SK-N-SH (cell line): ENCODE results near the gene MLLT1. TPM values are rescaled to one million over a fixed set of nuclear protein-coding genes. Genes with fewer than 3 reads are reported as not detected.

ENCODE experiments used
- CTCF ChIA-PET: fragments of 300-600, 350-600 bp; formaldehyde crosslinking; extraction: SDS; loops from one replicate; lab custom pipeline; 2021; lab: Yijun Ruan, JAX
- POLR2A ChIA-PET: fragments of 350-600 bp; sonication (Branson Sonifier 250); formaldehyde crosslinking; extraction: SDS; loops from one replicate; lab custom pipeline; 2020; ENCODE audit warnings: antibody characterized with exemption, inconsistent platforms; lab: Yijun Ruan, JAX
- DNase-seq: peaks from one replicate; pipeline ENCODE4 v3.0.0; 2012
- H2AFZ ChIP-seq: fragments of 200-600 bp; sonication (generic); 2 replicates; pipeline ENCODE4 v1.8.1; 2016; ENCODE audit warnings: antibody characterized with exemption, mild to moderate bottlenecking, low read depth
- H3F3A ChIP-seq: fragments of 200-600 bp; sonication (generic); replicated peaks from 2 replicates; pipeline ENCODE3; 2016; ENCODE audit warnings: antibody characterized with exemption, mild to moderate bottlenecking; ENCODE audit not compliant: insufficient read depth
- H3K27ac ChIP-seq, 2 experiments: fragments of 200-500 bp in 1 of 2; fragments of 200-600 bp in 1 of 2; sonication (Bioruptor generic) in 1 of 2; sonication (generic), shearing (Covaris generic) in 1 of 2; 2 replicates each; pipeline versions ENCODE4 v1.5.1 to v1.6.1; 2014 to 2016; ENCODE audit warnings: low read depth in 2 of 2, inconsistent platforms in 1 of 2, low read length in 1 of 2, mild to moderate bottlenecking in 1 of 2, mixed read lengths in 1 of 2
- H3K27me3 ChIP-seq: fragments of 200-600 bp; sonication (generic), shearing (Covaris generic); 2 replicates; pipeline ENCODE4 v1.6.1; 2016; ENCODE audit warnings: mixed run types; ENCODE audit not compliant: insufficient read depth
- H3K36me3 ChIP-seq, 2 experiments: fragments of 200-500 bp in 1 of 2; fragments of 200-600 bp in 1 of 2; sonication (Bioruptor generic) in 1 of 2; sonication (generic) in 1 of 2; replicated peaks in 1 of 2; 2 replicates each; pipeline versions ENCODE3 to v1.5.1; 2014 to 2016; ENCODE audit warnings: low read length in 1 of 2, mild to moderate bottlenecking in 1 of 2; ENCODE audit not compliant: insufficient read depth in 2 of 2, control insufficient read depth in 1 of 2
- H3K4me1 ChIP-seq, 2 experiments: fragments of 200-500 bp in 1 of 2; fragments of 200-600 bp in 1 of 2; sonication (Bioruptor generic) in 1 of 2; sonication (generic), shearing (Covaris generic) in 1 of 2; 2 replicates each; pipeline versions ENCODE4 v1.5.1 to v1.6.1; 2014 to 2016; ENCODE audit warnings: low read depth in 1 of 2, low read length in 1 of 2, mixed run types in 1 of 2; ENCODE audit not compliant: insufficient read depth in 2 of 2, control insufficient read depth in 1 of 2
- H3K4me2 ChIP-seq: fragments of 200-600 bp; sonication (generic), shearing (Covaris generic); 2 replicates; pipeline ENCODE4 v1.6.1; 2017; ENCODE audit warnings: mixed run types
- H3K4me3 ChIP-seq, 2 experiments: fragments of 200-500 bp in 1 of 2; fragments of 200-600 bp in 1 of 2; sonication (Bioruptor generic) in 1 of 2; sonication (generic), shearing (Covaris generic) in 1 of 2; 2 replicates each; pipeline versions ENCODE4 v1.5.1 to v1.8.1; 2014 to 2016; ENCODE audit warnings: low read depth in 2 of 2, inconsistent platforms in 1 of 2, low read length in 1 of 2, mild to moderate bottlenecking in 1 of 2, mixed read lengths in 1 of 2, moderate library complexity in 1 of 2
- H3K79me2 ChIP-seq: fragments of 200-600 bp; sonication (generic); 2 replicates; pipeline ENCODE4 v1.8.1; 2017; ENCODE audit warnings: mild to moderate bottlenecking; ENCODE audit not compliant: insufficient read depth
- H3K9ac ChIP-seq: fragments of 200-600 bp; sonication (generic); 2 replicates; pipeline ENCODE4 v1.6.1; 2017; ENCODE audit warnings: mixed run types
- H3K9me2 ChIP-seq: fragments of 200-600 bp; sonication (generic); 2 replicates; pipeline ENCODE4 v1.6.1; 2017; ENCODE audit warnings: mixed run types
- H3K9me3 ChIP-seq: fragments of 200-600 bp; sonication (generic); 2 replicates; pipeline ENCODE4 v1.6.1; 2017; ENCODE audit warnings: mixed run types, mild to moderate bottlenecking, moderate library complexity
- H4K20me1 ChIP-seq: fragments of 200-600 bp; sonication (generic); 2 replicates; pipeline ENCODE4 v1.6.1; 2017; ENCODE audit warnings: mild to moderate bottlenecking, mixed run types; ENCODE audit not compliant: insufficient read depth
- CHD2 ChIP-seq: fragments of 150-350 bp; IDR thresholded peaks from 2 replicates; pipeline ENCODE4 v1.6.1; 2018; ENCODE audit warnings: low read length; ENCODE audit not compliant: partially characterized antibody
- ELF1 ChIP-seq: IDR thresholded peaks from 2 replicates; pipeline ENCODE4 v1.4.0; 2012
- FOXJ3 ChIP-seq: sonication (generic); formaldehyde crosslinking; IDR thresholded peaks from 2 replicates; pipeline ENCODE4 v1.5.1; 2020; ENCODE audit warnings: mild to moderate bottlenecking, missing genetic modification reagents
- FOXM1 ChIP-seq: IDR thresholded peaks from 2 replicates; pipeline ENCODE4 v1.4.0; 2012; ENCODE audit warnings: low read depth, mild to moderate bottlenecking
- MAX ChIP-seq: IDR thresholded peaks from 2 replicates; pipeline ENCODE4 v1.4.0; 2012; ENCODE audit warnings: low read depth
- MEF2A ChIP-seq: IDR thresholded peaks from 2 replicates; pipeline ENCODE4 v1.4.0; 2012; ENCODE audit warnings: low read depth, borderline replicate concordance
- MXI1 ChIP-seq: IDR thresholded peaks from 2 replicates; pipeline ENCODE4 v1.6.1; 2012; ENCODE audit warnings: mild to moderate bottlenecking, low read depth, low read length, improper control_type of control experiment
- NFIC ChIP-seq: IDR thresholded peaks from 2 replicates; pipeline ENCODE4 v1.4.0; 2012; ENCODE audit warnings: borderline replicate concordance
- NRF1 ChIP-seq: IDR thresholded peaks from 2 replicates; pipeline ENCODE4 v1.6.1; 2012; ENCODE audit warnings: low read depth, mild to moderate bottlenecking, low read length
- PBX3 ChIP-seq: IDR thresholded peaks from 2 replicates; pipeline ENCODE4; 2012
- RAD21 ChIP-seq: IDR thresholded peaks from 2 replicates; pipeline ENCODE4 v1.6.1; 2012; ENCODE audit warnings: mild to moderate bottlenecking, low read length
- RCOR1 ChIP-seq: fragments of 150-350 bp; IDR thresholded peaks from 2 replicates; pipeline ENCODE4 v1.6.1; 2017; ENCODE audit warnings: antibody characterized with exemption, low read length
- RFX5 ChIP-seq: IDR thresholded peaks from 2 replicates; pipeline ENCODE4 v1.6.1; 2012; ENCODE audit warnings: mild to moderate bottlenecking, improper control_type of control experiment, low read length
- RXRA ChIP-seq: IDR thresholded peaks from 2 replicates; pipeline ENCODE4 v1.4.0; 2012; ENCODE audit warnings: low read depth, mild to moderate bottlenecking, borderline replicate concordance
- SIN3A ChIP-seq: IDR thresholded peaks from 2 replicates; pipeline ENCODE4 v1.6.1; 2012; ENCODE audit warnings: low read depth, mild to moderate bottlenecking, low read length, moderate library complexity, borderline replicate concordance
- SMC3 ChIP-seq: IDR thresholded peaks from 2 replicates; pipeline ENCODE4 v1.6.1; 2012; ENCODE audit warnings: low read depth, low read length, improper control_type of control experiment
- USF1 ChIP-seq: IDR thresholded peaks from 2 replicates; pipeline ENCODE4 v1.4.0; 2012; ENCODE audit warnings: low read depth, borderline replicate concordance
- USF2 ChIP-seq: fragments of 150-350 bp; IDR thresholded peaks from 2 replicates; pipeline ENCODE4 v1.6.1; 2017; ENCODE audit warnings: antibody characterized with exemption, low read length, low read depth, borderline replicate concordance
- YY1 ChIP-seq: IDR thresholded peaks from 2 replicates; pipeline ENCODE4 v1.4.0; 2012; ENCODE audit warnings: low read depth, mild to moderate bottlenecking
- WGBS: methylation state at CpG from one replicate; pipeline ENCODE4 v1.1.6; 2017; ENCODE audit warnings: low lambda C conversion rate; 5-methylcytosine and 5-hydroxymethylcytosine counted together
- polyA plus RNA-seq, 3 experiments: library from polyadenylated mRNA; depleted of rRNA; stranded (reverse); fragments of >200 nt; gene quantifications; 2 replicates each; pipeline ENCODE4 v1.2.3, GENCODE V29; 2012

The MLLT1 gene
- polyA plus RNA-seq, 1 of the 3 experiments (the other 2 are of a cell fraction) = 19.0 TPM

GRCh38 chr19:6298413-6298812 is 18.6 kb upstream of the MLLT1 start:
- POLR2A ChIA-PET = no interaction called here
- 33% methylated on average over 1 of the region's 5 CpGs for WGBS
- H4K20me1 ChIP-seq = no peaks in the 10 kb centered on the region

GRCh38 chr19:6297202-6297601 is 17.4 kb upstream of the MLLT1 start:
- CTCF ChIA-PET = interaction anchor here (1.6 to 3.1 kb wide), 2 partner anchors 79 kb away, joined by 10 to 18 read pairs; no protein-coding TSS in a partner anchor
- no peaks in the 10 kb centered on the region for H3K4me1 ChIP-seq
- WGBS = 11% methylated on average over 3 of the region's 6 CpGs
- TF ChIP-seq MAX (no peak), MEF2A (no peak), YY1 (no peak), ELF1 (no peak), RAD21 (no peak), USF2 (no peak), RCOR1 (no peak), NFIC (no peak), MXI1 (no peak), SIN3A (no peak), FOXM1 (no peak), RFX5 (no peak), PBX3 (no peak), CHD2 (no peak), SMC3 (no peak), NRF1 (no peak), RXRA (no peak)

More at GRCh38 chr19:6298413-6298812, 18.6 kb upstream of the MLLT1 start:
- Histone ChIP-seq H3K4me2 (no peak overlapping the region), H3F3A (no peaks in the 10 kb centered on the region), H3K27ac (no peak overlapping the region), H3K36me3 (no peaks in the 10 kb centered on the region), H3K9me2 (no peaks in the 10 kb centered on the region), H3K9ac (no peak overlapping the region), H3K4me1 (no peaks in the 10 kb centered on the region), H3K9me3 (no peaks in the 10 kb centered on the region), H3K4me3 (no peak overlapping the region), H3K79me2 (no peaks in the 10 kb centered on the region), H3K27me3 (peaks cover 14% of the 10 kb centered on the region; the same call in 1 of the 2 replicates), H2AFZ (no peak overlapping the region)
- no peak for DNase-seq
- no peak for TF ChIP-seq NRF1
- TF ChIP-seq USF2 = no peak
- no peak for TF ChIP-seq FOXJ3 (CRISPR knock-in tag)
- TF ChIP-seq USF1 = no peak
- TF ChIP-seq RFX5 = no peak
- TF ChIP-seq NFIC = no peak
- CTCF ChIA-PET = interaction anchor here (1.6 kb wide), 1 partner anchor 80 kb away, joined by 10 read pairs; no protein-coding TSS in a partner anchor

More at GRCh38 chr19:6297202-6297601, 17.4 kb upstream of the MLLT1 start:
- Histone ChIP-seq H3K27me3 (peaks cover 11% of the 10 kb centered on the region; the same call in 1 of the 2 replicates), H3F3A (no peaks in the 10 kb centered on the region), H3K36me3 (no peaks in the 10 kb centered on the region), H3K79me2 (no peaks in the 10 kb centered on the region), H3K4me2 (no peak overlapping the region), H2AFZ (no peak overlapping the region), H3K9me2 (no peaks in the 10 kb centered on the region), H3K9ac (no peak overlapping the region), H3K4me3 (no peak overlapping the region), H4K20me1 (no peaks in the 10 kb centered on the region), H3K27ac (no peak overlapping the region), H3K9me3 (no peaks in the 10 kb centered on the region)
- DNase-seq = no peak
- POLR2A ChIA-PET = no interaction called here
